ENCODE results near the gene SPECC1. TPM values are rescaled to one million over a fixed set of nuclear protein-coding genes. Genes with fewer than 3 reads are reported as not detected.
"Not testable (repeated sequence)": the region's sequence is repeated elsewhere in the genome, so short reads cannot be mapped to it uniquely, and the experiment has no call there.

SPECC1 gene
- polyA plus RNA-seq, 4 donors: 12.9 to 15.1 (median 14.5) TPM

DNA sequence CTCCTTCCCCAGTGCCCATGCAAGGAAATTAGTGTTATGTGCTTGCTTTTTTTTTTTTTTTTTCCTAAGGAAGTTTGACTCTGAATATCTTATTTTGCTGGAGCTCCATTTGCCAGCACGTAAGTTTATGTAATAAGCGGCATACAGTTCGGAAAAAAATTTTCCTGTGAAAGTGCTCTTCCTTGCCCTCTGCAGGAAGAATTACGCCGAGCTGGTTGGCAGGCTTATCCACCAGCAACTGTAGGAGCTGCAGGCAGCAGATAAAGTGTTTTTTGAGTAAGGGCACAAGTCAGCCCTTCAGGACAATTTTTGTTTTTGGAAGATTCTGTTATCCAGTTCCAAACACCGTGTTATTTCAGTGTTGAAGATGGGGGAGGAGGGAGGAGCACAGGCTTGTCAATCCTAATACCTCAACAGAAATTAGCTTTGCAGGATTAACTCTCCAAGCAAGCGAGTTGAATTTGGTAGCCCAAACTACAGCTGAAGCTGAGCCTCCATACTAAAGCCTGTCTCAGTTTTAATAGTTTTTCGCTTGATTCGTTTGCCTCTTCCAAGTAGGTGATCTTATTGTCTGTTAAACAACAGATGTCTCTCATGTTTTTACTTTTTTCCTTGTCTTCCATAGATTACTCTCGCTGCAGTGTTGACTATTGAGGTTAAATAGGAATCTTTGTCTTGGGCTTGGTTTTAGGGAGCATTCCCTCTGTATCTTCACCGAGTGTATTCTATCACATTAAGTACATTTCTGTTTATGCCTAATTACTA lies 1.1 kb downstream of the SPECC1 start:
- DNase-seq (ENCODE audit: low read depth in 4 of 4, low spot score in 3 of 4): no peak

- no peak for DNase-seq (ENCODE audit: low read depth in 4 of 4, low spot score in 3 of 4)
Observed at GRCh38 chr17:20010936-20011335, 1.8 kb downstream of the SPECC1 start.

GRCh38 chr17:20012017-20012536 lies 2.9 kb downstream of the SPECC1 start:
- no peak for DNase-seq (ENCODE audit: low read depth in 4 of 4, low spot score in 3 of 4)

GRCh38 chr17:20016475-20016992 lies 7.4 kb downstream of the SPECC1 start:
- DNase-seq (ENCODE audit: low read depth in 4 of 4, low spot score in 3 of 4): not testable (repeated sequence)

- DNase-seq (ENCODE audit: low read depth in 4 of 4, low spot score in 3 of 4): no peak
Observed at GRCh38 chr17:20022701-20023100, 13.5 kb downstream of the SPECC1 start.

DNA sequence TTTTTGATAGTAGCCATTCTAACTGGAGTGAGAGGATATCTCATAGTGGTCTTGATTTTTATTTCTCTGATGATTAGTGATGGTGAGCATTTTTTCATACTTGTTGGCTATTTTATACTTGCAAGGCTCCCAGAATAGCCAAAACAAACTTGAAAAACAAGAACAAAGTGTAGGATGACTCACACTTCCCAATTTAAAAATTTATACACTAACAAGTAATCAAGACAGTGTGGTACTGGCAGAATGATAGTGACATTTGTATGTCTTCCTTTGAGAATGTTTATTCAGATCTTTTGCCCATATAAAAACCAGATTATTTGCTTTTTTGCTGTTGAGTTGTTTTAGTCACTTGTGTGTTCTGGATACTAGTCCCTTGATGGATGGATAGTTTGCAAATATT lies 17.8 kb downstream of the SPECC1 start:
- DNase-seq (ENCODE audit: low read depth in 4 of 4, low spot score in 3 of 4): no peak

DNA sequence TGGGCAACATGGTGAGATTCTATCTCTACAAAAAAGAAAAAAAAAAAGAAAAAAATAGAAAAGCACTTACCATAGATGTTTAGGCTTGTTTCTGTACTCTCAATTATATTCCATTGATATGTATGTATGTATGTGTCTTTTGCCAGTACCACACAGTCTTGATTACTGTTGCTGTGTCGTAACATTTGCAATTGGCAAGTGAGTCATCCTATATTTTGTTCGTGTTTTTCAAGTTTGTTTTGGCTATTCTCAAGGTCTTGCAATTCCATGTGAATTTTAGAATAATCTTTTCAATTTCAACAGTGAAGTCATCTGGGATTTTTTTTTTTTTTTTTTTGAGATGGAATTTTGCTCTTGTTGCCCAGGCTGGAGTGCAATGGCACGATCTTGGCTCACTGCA lies 19.3 kb downstream of the SPECC1 start:
- DNase-seq (ENCODE audit: low read depth in 4 of 4, low spot score in 3 of 4): no peak

- DNase-seq (ENCODE audit: low read depth in 4 of 4, low spot score in 3 of 4): no peak
Observed at GRCh38 chr17:20032636-20033035, 23.5 kb downstream of the SPECC1 start.

DNA sequence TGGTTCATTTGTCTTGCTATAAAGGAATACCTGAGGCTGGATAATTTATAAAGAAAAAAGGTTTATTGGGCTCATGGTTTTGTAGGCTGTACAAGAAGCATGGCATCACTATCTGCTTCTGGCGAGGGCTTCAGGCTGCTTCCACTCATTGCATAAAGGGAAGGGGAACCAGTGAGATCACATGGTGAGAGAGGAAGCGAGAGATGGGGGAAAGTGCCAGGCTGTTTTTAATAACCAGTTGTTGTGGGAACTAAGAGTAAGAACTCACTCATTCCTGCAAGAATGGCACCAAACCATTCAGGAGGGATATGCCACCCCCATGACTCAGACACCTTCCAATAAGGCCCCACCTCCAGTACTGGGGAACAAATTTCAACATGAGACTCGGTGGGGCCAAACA lies 24.3 kb downstream of the SPECC1 start:
- no peak for DNase-seq (ENCODE audit: low read depth in 4 of 4, low spot score in 3 of 4)

- DNase-seq (ENCODE audit: low read depth in 4 of 4, low spot score in 3 of 4): no peak
Observed at GRCh38 chr17:20035501-20035900, 26.3 kb downstream of the SPECC1 start.

- not testable (repeated sequence) for DNase-seq (ENCODE audit: low read depth in 4 of 4, low spot score in 3 of 4)
Observed at GRCh38 chr17:20037286-20037685, 28.1 kb downstream of the SPECC1 start.

DNA sequence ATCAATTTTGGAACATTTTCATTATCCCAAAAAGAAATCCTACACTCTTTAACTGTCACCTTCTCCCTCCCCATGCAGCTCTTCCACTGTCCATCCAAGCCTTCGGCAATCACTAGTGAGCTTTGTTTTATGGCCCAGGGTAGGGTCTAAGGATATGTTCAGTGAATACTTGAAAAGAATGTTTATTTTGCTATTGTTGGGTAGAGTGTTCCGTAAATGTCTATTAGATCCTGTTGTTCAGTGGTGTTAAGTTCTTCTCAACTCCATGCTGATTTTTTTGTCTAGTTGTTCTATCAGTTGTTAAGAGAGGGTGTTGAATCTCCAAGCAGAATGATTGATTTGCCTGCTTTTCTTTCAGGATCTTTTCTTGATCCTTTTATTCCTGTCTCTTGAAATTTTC lies 29.9 kb downstream of the SPECC1 start:
- DNase-seq (ENCODE audit: low read depth in 4 of 4, low spot score in 3 of 4): no peak

- DNase-seq (ENCODE audit: low read depth in 4 of 4, low spot score in 3 of 4): no peak
Observed at GRCh38 chr17:20040216-20040615, 31.1 kb downstream of the SPECC1 start.

- no peak for DNase-seq (ENCODE audit: low read depth in 4 of 4, low spot score in 3 of 4)
Observed at GRCh38 chr17:20043021-20043420, 33.9 kb downstream of the SPECC1 start.

GRCh38 chr17:20045476-20045875 lies 36.3 kb downstream of the SPECC1 start:
- DNase-seq (ENCODE audit: low read depth in 4 of 4, low spot score in 3 of 4): no peak

DNA sequence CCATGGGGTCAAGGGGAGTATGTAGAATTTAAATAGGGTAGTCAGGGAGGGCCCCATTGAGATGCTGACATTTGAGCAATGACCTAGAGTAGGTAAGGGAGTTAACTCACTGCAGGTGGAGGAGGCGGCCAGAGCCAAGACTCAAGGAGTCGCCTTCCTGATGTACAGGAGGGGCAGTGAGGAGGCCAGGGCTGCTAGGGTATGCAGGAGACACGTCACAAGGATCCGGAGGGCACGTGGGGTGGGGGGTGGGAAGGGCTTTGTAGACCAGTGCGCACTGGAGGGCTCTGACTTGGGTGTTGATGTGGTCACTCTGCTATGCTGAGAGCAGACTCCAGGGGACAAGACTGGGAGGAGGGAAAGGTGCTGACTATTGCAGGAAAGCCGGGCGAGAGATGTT lies 37.5 kb downstream of the SPECC1 start:
- no peak for DNase-seq (ENCODE audit: low read depth in 4 of 4, low spot score in 3 of 4)

GRCh38 chr17:20051624-20052023 lies 42.5 kb downstream of the SPECC1 start:
- DNase-seq (ENCODE audit: low read depth in 4 of 4, low spot score in 3 of 4): no peak

DNA sequence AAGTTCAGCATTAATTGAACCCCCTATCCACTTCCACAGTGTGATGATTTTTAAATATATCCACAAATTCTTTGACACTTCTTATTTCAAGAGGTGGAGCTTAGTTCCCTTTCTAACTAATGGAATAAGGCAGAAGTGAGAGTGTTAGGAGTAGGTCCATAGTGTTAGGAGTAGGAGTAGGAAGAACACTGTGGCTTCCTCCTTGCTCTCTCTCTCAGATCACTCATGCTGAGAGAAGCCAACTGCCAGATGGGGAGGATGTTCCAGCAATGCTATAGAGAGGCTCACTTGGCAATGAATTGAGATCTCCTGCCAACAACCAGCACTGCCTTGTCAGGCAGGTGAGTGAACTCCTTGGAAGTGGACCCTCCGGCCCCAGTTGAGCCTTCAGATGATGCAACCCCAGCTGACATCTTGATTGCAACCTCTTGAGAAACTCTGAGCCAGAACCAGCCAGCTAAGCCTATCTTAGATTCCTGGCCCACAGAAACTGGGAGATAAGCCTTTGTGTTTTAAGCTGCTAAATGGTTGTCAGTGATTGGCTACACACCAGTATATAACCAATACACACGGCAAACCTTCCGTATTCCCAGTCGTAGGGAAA lies 44.3 kb downstream of the SPECC1 start:
- no peak for DNase-seq (ENCODE audit: low read depth in 4 of 4, low spot score in 3 of 4)

GRCh38 chr17:20059728-20060188 lies 50.6 kb downstream of the SPECC1 start:
- DNase-seq (ENCODE audit: low read depth in 4 of 4, low spot score in 3 of 4): no peak

- no peak for DNase-seq (ENCODE audit: low read depth in 4 of 4, low spot score in 3 of 4)
Observed at GRCh38 chr17:20063665-20064648, 54.8 kb downstream of the SPECC1 start.

GRCh38 chr17:20066253-20066652 lies 57.1 kb downstream of the SPECC1 start:
- DNase-seq (ENCODE audit: low read depth in 4 of 4, low spot score in 3 of 4): peak in 2 of 4 donors; percentile 1 to 5

Measured in right renal pelvis (tissue), 4 donors.